HEK293 (cell line): ENCODE results near the gene NABP2.

Source experiments
- HOXA7 ChIP-seq: sonication (generic); formaldehyde crosslinking; IDR thresholded peaks from 2 replicates; pipeline ENCODE4 v1.8.1; 2022; ENCODE audit warnings: missing genetic modification reagents, borderline replicate concordance
- ZBTB1 ChIP-seq: fragments of 450-650 bp; formaldehyde crosslinking; IDR thresholded peaks from 2 replicates; pipeline ENCODE4 v1.5.1; 2016; ENCODE audit warnings: missing biosample characterization, missing genetic modification characterization

DNA sequence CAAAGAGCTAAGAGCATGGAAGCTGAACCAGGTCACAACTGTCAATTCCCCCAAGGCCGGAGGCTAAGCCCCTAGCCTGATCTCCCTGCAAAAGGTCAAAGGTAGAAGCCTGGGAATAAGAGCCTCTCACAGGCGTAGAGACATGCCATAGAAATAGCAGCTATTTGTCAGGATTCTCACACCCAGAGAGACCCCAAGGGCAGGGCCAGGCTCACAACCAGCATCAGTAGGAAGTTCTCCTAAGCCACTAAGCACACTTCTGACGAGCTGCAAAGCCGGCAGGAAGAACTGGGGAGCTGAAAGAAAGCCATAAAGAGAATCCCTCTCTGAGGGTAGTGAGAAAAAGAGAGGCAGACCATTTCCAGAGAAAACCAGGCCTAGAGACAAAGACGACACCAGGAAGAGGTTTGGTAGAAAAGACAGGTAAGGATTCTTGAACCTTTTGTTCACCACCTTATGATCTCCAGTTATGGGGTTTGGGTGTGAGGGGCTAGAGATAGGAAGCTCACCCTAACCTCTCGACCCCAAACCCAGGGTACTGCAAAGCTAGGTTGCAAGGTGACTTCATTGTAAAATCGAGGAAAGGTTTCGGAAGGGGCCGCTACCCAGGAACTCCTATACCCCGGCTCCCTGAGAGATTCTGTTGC, 35.9 kb upstream of the NABP2 start:
- TF ChIP-seq ZBTB1 (tag by site-specific recombination), result no peak
- TF ChIP-seq HOXA7 (CRISPR knock-in tag), result no peak
